Measurements from ENCODE around the gene EXO5.
"Not testable (repeated sequence)": the region's sequence is repeated elsewhere in the genome, so short reads cannot be mapped to it uniquely, and the experiment has no call there.

Gene EXO5

DNA sequence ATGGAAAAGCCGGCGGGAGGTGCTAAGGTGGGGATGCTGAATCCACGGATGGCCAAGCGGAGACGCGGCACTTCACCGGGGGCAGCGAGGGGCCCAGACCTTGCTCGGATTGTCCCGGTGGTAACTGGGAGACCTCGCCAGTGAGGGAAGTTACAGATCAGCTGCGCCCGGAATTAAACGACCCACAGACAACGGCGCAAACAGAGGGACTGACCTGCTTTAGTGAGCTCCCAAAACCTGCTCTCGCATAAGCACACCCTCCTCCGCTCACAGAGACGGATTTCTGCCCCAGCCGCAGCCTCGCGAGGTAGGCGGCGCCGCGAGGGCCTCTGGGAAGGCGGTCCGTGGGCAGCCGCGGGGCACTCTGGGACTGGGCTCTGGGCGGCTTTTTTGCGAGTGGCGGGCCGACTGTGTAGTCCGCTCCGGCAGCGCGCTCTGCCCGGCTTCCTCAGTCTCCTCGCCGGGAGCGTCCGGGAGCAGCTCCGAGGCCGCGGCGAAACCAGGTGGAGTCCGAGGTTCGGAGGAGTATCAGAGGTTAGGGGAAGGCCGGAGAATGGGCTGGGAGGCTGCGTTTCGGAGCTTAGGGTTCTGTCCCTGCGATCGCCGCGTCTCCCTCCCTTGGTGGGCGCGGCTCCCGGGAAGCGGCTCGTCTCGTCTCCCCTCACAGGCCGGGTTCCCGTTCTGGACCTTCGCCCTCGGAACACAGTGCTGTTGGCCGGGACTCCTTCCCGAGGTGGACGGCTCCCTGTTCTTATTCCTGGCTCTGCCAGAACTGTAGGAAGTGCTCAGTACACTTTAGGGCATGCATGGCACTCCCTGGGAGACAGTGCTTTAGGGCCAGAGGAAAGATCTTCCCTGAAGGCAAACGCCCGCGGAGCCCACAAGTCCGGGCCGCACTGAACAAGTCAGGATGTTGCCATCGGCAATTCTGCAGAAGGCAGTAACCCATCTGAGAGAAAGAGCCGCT, at the start of gene EXO5:
Gene EXO5 (plus strand): TSS at position 393 of the 967 bp plus-strand sequence. CDS start 5,778 bp downstream, outside the sequence.
- FAIRE-seq: no peak

DNA sequence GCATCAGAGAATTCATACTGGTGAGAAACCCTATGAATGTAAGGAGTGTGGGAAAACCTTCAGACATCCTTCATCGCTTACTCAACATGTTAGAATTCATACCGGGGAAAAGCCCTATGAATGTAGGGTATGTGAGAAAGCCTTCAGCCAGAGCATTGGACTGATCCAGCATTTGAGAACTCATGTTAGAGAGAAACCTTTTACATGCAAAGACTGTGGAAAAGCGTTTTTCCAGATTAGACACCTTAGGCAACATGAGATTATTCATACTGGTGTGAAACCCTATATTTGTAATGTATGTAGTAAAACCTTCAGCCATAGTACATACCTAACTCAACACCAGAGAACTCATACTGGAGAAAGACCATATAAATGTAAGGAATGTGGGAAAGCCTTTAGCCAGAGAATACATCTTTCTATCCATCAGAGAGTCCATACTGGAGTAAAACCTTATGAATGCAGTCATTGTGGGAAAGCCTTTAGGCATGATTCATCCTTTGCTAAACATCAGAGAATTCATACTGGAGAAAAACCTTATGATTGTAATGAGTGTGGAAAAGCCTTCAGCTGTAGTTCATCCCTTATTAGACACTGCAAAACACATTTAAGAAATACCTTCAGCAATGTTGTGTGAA, 45.5 kb upstream of the EXO5 start:
- no peak for FAIRE-seq

DNA sequence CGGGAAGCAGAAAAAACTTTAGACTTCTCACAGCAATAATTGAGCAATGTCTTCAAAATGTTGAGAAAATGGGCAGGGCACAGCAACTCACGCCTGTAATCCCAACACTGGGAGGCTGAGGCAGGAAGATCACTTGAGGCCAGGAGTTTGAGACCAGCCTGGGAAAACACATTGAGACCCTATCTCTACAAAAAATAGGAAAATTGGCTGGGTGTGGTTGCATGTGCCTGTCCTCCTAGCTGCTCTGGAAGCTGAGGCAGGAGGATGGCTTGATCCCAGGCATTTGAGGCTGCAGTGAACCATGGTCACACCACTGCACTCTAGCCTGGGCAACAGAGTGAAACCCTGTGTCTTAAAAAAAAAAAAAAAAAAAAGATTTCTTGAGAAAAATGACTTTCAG, 39.2 kb upstream of the EXO5 start:
- FAIRE-seq: no peak

DNA sequence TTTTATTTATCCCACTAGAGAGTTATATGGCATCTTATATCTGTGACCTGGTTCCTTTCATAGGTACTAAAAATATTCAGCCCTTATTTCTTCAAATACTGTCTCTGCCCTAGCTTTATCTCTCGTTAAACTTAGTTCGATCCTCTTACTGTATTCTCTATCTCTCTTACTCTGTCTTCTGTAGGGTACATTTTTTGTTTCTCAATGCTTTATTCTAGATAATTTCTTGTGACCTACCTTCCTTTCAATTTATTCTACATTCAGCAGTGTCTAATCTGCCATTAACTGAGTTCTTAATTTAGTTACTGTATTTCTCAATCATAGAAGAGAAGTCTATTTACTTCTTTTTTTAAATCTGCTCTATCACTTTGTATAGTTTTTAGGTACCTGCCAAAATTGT, 33.3 kb upstream of the EXO5 start:
- FAIRE-seq: no peak

- FAIRE-seq: no peak
These were observed 31.5 kb upstream of the EXO5 start, which contains the start of gene ZFP69 for GRCh38 chr1:40476924-40477677. ZFP69 (plus strand) TSS chr1:40477290; CDS start chr1:40479362, 2,072 bp downstream.

DNA sequence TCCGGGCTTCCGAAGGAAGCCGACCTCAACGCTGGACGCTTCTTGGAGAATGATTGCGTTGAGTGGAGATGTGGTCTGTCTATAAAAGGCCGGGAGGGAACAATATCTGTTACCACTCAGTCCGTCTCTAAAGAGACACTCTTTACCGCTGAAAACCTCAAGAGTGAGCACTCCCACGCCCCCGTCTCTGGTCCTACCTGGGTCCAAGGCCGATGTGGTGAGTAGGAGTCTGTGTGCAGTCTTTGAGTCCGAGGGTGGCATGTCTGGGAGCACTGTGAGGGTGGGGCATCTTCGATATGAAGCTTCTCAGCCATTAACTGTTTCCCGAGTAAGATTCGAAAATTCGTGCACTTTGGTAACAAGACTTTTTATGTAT, 30.9 kb upstream of the EXO5 start:
- FAIRE-seq: no peak

DNA sequence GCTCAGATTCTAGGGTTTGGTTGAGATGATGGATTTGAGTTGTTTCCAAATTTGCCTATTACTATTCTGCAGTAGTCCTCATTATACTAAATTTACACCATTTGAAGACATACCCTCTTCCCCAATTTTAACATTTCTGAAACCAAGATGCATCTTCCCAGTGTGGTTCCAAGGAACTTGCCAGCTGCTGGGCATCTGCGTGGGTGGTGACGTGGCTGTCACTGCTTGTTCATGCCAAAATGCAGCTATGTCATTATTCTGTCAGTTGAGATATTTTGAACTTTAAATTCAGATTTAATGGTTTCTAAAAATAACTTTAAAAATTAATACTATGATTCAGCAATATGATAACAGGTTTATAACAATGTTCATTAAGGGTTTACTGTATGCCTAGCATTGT, 30.3 kb upstream of the EXO5 start:
- no peak for FAIRE-seq

GRCh38 chr1:40479156-40479555, 29.4 kb upstream of the EXO5 start:
- FAIRE-seq: no peak

DNA sequence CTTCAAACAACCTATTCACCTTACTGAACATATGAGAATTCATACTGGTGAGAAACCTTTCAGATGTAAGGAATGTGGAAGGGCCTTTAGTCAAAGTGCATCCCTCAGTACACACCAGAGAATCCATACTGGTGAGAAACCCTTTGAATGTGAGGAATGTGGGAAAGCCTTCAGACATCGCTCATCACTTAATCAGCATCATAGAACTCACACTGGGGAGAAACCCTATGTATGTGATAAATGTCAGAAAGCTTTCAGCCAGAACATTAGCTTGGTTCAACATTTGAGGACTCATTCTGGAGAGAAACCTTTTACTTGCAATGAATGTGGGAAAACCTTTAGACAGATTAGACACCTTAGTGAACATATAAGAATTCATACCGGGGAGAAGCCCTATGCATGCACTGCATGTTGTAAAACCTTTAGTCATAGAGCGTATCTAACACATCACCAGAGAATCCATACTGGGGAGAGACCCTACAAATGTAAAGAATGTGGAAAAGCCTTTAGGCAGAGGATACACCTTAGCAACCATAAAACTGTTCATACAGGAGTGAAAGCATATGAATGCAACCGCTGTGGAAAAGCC, 13.2 kb upstream of the EXO5 start:
- no peak for FAIRE-seq

DNA sequence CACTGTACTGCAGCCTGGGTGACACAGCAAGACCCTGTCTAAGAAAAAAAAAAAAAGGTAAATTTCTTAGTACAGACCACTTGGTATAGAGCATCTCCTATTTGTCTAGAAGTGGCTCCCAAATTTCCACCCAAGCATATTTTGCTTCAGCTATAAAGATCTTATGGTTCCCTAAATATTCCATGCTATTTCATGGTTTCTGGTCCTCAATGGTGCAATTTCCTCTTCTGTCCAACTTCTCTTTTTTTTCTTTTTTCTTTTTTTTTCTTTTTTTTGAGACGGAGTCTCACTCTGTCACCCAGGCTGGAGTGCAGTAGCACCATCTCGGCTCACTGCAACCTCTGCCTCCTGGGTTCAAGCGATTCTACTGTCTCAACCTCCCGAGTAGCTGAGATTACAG, 5.9 kb upstream of the EXO5 start:
- FAIRE-seq: not testable (repeated sequence)

- no peak for FAIRE-seq
These were observed 594 bp upstream of the EXO5 start for GRCh38 chr1:40507973-40508372.

DNA sequence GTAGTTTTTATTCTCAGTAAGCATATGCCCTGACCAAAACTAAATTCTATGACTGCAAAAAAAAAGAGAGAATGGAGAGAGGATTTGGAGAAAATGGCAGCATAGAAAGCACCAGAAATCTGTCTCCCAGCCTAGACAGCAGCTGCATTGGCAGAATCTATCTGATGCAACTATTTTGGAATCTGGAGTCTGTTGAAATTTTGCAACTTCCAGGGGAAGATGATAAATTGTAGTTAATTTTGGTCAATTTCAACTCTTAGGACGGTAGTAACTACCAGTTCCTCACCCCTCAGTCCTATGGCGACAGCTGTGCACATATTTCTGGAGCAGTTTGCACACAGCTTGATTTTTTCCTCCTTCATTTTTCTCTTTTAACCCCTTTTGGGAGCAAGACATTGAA, 10.9 kb downstream of the EXO5 start:
- no peak for FAIRE-seq

- FAIRE-seq: no peak
These were observed 22.3 kb downstream of the EXO5 start for GRCh38 chr1:40530735-40531380.

DNA sequence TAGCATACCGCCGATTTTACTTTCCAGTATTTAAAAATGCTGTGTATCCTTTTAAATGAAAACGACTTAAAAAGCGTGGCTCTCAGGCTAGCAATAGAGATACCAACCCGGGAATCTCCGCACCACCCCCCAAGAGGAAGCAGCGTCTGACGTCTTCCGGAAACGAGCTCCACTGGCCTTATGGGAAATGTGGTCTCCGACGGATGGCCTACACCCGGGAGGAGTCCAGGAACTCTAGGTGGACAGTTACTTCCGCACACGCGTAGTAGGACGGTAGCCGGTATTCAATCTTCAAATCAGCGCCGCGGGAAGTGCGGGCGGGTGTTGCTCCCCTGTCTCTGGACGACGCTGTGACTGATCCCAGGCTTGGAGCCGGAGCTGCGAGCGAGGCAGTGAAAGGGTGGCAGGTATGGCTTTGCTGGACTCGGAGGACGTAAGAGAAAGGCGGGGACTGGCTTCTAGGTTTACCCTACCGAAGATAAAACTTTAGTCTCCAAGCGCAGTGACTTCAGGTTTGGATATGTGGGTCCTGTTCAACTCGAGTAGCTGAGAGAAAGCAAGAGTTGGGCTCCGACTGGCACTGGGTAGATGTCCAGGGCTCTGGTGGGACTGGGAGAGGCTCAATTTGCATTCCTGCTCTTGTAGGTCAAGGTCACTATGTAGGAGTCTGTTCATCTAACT, 23.0 kb downstream of the EXO5 start, which contains the start of gene ZNF684:
Gene ZNF684 (plus strand): TSS at position 257 of the 681 bp plus-strand sequence. CDS start 1,530 bp downstream, outside the sequence.
- peak; percentile 94 for FAIRE-seq

GRCh38 chr1:40532062-40532389, 23.5 kb downstream of the EXO5 start:
- FAIRE-seq: no peak

DNA sequence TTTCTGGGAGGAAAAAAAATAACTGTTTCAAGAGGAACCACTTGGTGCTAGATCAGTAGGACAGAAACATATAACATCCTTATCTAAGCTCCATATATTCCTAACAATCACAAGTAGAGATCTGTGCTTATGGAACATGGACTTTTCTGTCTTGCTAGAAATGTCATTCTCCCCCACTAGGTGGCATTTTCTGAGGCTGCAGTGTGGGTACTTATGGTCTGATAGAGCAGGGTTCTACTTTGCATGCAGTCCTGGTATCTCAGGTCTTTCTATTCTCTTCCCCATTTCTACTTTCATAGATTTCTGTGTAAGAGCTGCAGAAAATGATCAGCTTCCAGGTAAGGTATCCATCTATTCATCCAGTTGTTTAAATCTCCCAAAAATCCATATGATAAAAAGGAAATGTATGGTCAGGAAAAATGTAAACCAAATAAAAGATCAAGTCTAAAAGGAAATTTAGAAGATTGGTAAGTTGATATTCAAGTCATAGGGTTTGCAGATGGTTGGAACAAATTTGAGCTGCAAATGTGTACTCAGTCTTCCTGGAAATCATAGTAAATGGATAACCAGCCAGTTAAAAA, 24.4 kb downstream of the EXO5 start:
- FAIRE-seq: no peak

- FAIRE-seq: no peak
These were observed 26.0 kb downstream of the EXO5 start for GRCh38 chr1:40534589-40534988.

DNA sequence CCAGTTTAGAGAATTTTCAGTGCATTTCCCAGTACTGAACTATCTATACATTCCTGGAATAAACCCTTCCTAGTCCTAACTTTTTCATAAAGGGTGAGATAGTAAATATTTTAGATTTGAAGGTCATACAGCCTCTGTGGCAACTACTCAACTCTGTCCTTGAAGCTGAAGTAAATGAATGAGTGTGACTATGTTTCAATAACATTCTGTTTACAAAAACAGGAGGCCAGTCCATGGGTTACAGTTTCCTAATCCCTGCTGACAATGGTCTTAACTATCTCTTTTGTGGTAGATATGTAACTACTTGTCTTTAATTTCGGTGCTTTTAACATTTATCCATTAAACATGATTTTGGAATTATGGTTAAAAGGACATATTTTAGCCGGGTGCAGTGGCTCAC, 27.2 kb downstream of the EXO5 start:
- no peak for FAIRE-seq

DNA sequence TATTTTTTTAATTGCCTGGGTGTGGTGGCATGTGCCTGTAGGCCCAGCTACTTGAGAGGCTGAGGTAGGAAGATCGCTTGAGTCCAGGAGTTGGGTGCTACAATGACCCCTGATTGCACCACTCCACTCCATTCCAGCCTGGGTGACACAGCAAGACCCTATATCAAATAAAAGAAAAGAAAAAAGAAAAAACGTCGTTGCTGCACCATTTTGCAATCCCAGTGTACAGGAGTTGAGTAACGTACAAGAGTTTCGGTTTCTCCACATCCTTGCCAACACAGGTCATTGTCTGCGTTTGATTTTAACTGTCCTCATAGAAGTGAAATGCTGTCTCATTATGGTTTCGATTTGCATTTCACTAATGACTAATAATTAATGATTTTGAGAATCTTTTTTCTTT, 30.8 kb downstream of the EXO5 start:
- no peak for FAIRE-seq

DNA sequence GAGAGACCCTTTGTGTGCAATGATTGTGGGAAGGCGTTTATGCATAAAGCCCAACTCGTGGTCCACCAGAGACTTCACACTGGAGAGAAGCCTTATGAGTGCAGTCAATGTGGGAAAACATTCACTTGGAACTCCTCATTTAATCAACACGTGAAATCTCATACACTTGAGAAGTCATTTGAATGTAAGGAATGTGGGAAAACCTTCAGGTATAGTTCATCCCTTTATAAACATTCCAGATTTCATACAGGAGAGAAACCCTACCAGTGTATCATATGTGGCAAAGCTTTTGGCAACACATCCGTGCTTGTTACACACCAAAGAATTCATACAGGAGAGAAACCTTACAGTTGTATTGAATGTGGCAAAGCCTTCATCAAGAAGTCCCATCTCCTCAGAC, 38.4 kb downstream of the EXO5 start:
- no peak for FAIRE-seq

GRCh38 chr1:40553017-40553416, 44.5 kb downstream of the EXO5 start:
- no peak for FAIRE-seq

All from endometrium (tissue), 2 donors.